ENCODE data around the gene TOR1AIP1.
A peak's percentile ranks its signal among the peaks of the same experiment; 100 is the strongest.

The TOR1AIP1 gene

GRCh38 chr1:179873438-179873851 is 8.6 kb upstream of the TOR1AIP1 start:
- TF ChIP-seq TAF1 (IDR thresholded peaks at IDR 0.05; ENCODE audit: low read depth) = no peak
- no peak for TF ChIP-seq MAX (IDR thresholded peaks at IDR 0.05)
- no peak for TF ChIP-seq ZBTB7A (IDR thresholded peaks at IDR 0.05; ENCODE audit: low read depth)
- TF ChIP-seq CEBPB (IDR thresholded peaks at IDR 0.05) = no peak
- no peak for TF ChIP-seq TEAD4 (IDR thresholded peaks at IDR 0.05)
- no peak for TF ChIP-seq REST (IDR thresholded peaks at IDR 0.05; ENCODE audit: low read depth)
- no peak for TF ChIP-seq NFIC (IDR thresholded peaks at IDR 0.05)
- TF ChIP-seq EP300 (IDR thresholded peaks at IDR 0.05; ENCODE audit: borderline replicate concordance) = no peak
- TF ChIP-seq YY1 (IDR thresholded peaks at IDR 0.05; ENCODE audit: low read depth) = no peak
- no peak for TF ChIP-seq FOXM1 (IDR thresholded peaks at IDR 0.05; ENCODE audit: borderline replicate concordance, low read depth)
- no peak for TF ChIP-seq RAD21 (IDR thresholded peaks at IDR 0.05; ENCODE audit: low read depth)
- TF ChIP-seq CREB1 (IDR thresholded peaks at IDR 0.05; ENCODE audit: low read depth) = no peak
- no peak for TF ChIP-seq TCF12 (IDR thresholded peaks at IDR 0.05; ENCODE audit: low read depth)
- TF ChIP-seq USF1 (IDR thresholded peaks at IDR 0.05) = no peak

GRCh38 chr1:179875596-179876299 is 6.3 kb upstream of the TOR1AIP1 start:
- no peak for TF ChIP-seq FOXM1 (IDR thresholded peaks at IDR 0.05; ENCODE audit: borderline replicate concordance, low read depth)
- TF ChIP-seq EGR1 (IDR thresholded peaks at IDR 0.05) = no peak

- TF ChIP-seq ZBTB7A (IDR thresholded peaks at IDR 0.05; ENCODE audit: low read depth) (no peak), CEBPB (IDR thresholded peaks at IDR 0.05) (peak; percentile 98), TEAD4 (IDR thresholded peaks at IDR 0.05) (peak; percentile 60)
These were observed 5.8 kb upstream of the TOR1AIP1 start for GRCh38 chr1:179876300-179876715.

- TF ChIP-seq TAF1 (IDR thresholded peaks at IDR 0.05; ENCODE audit: low read depth) = peak; percentile 94
- 0 out of 2 replicates have a peak, but pooled peaks have one; percentile 40 for TF ChIP-seq YY1 (IDR thresholded peaks at IDR 0.05; ENCODE audit: low read depth)
- no peak for TF ChIP-seq EP300 (IDR thresholded peaks at IDR 0.05; ENCODE audit: borderline replicate concordance)
- 0 out of 2 replicates have a peak, but pooled peaks have one; percentile 16 for TF ChIP-seq CEBPB (IDR thresholded peaks at IDR 0.05)
- TF ChIP-seq RAD21 (IDR thresholded peaks at IDR 0.05; ENCODE audit: low read depth) = no peak
- TF ChIP-seq REST (IDR thresholded peaks at IDR 0.05; ENCODE audit: low read depth) = no peak
- no peak for TF ChIP-seq EGR1 (IDR thresholded peaks at IDR 0.05)
- no peak for TF ChIP-seq TEAD4 (IDR thresholded peaks at IDR 0.05)
- TF ChIP-seq MAX (IDR thresholded peaks at IDR 0.05) = peak; percentile 47; the same call in 1 of the 2 replicates
- TF ChIP-seq FOXM1 (IDR thresholded peaks at IDR 0.05; ENCODE audit: borderline replicate concordance, low read depth) = no peak
- TF ChIP-seq USF1 (IDR thresholded peaks at IDR 0.05) = no peak
- peak; percentile 70 for TF ChIP-seq CREB1 (IDR thresholded peaks at IDR 0.05; ENCODE audit: low read depth)
These were observed 4.4 kb upstream of the TOR1AIP1 start, which contains the start of gene TOR1AIP2 for GRCh38 chr1:179877586-179878265. TOR1AIP2 (minus strand) TSS chr1:179877803; CDS start chr1:179852665, 25,138 bp downstream.

- no peak for TF ChIP-seq CEBPB (IDR thresholded peaks at IDR 0.05)
- TF ChIP-seq NFIC (IDR thresholded peaks at IDR 0.05) = no peak
- no peak for TF ChIP-seq ZBTB7A (IDR thresholded peaks at IDR 0.05; ENCODE audit: low read depth)
- no peak for TF ChIP-seq CREB1 (IDR thresholded peaks at IDR 0.05; ENCODE audit: low read depth)
- no peak for TF ChIP-seq EP300 (IDR thresholded peaks at IDR 0.05; ENCODE audit: borderline replicate concordance)
- no peak for TF ChIP-seq TCF12 (IDR thresholded peaks at IDR 0.05; ENCODE audit: low read depth)
- no peak for TF ChIP-seq FOXM1 (IDR thresholded peaks at IDR 0.05; ENCODE audit: borderline replicate concordance, low read depth)
- TF ChIP-seq TAF1 (IDR thresholded peaks at IDR 0.05; ENCODE audit: low read depth) = no peak
- TF ChIP-seq TEAD4 (IDR thresholded peaks at IDR 0.05) = no peak
- TF ChIP-seq MAX (IDR thresholded peaks at IDR 0.05) = no peak
- TF ChIP-seq YY1 (IDR thresholded peaks at IDR 0.05; ENCODE audit: low read depth) = no peak
- TF ChIP-seq RAD21 (IDR thresholded peaks at IDR 0.05; ENCODE audit: low read depth) = no peak
- no peak for TF ChIP-seq USF1 (IDR thresholded peaks at IDR 0.05)
- TF ChIP-seq EGR1 (IDR thresholded peaks at IDR 0.05) = no peak
- no peak for TF ChIP-seq REST (IDR thresholded peaks at IDR 0.05; ENCODE audit: low read depth)
These were observed 2.3 kb upstream of the TOR1AIP1 start for GRCh38 chr1:179879797-179880196.

Data from Ishikawa (cell line).